GM12873 (cell line): ENCODE measurements around the gene NFIA.

Experiments used
- TF ChIP-seq, protein P1 (sequence below): IDR thresholded peaks from 2 replicates; pipeline ENCODE4 v1.5.1; 2012; ENCODE audit warnings: low read depth, mild to moderate bottlenecking, moderate library complexity, low read length, control low read depth; ENCODE audit not compliant: insufficient read depth; ENCODE audit errors: missing control alignments

NFIA gene

DNA sequence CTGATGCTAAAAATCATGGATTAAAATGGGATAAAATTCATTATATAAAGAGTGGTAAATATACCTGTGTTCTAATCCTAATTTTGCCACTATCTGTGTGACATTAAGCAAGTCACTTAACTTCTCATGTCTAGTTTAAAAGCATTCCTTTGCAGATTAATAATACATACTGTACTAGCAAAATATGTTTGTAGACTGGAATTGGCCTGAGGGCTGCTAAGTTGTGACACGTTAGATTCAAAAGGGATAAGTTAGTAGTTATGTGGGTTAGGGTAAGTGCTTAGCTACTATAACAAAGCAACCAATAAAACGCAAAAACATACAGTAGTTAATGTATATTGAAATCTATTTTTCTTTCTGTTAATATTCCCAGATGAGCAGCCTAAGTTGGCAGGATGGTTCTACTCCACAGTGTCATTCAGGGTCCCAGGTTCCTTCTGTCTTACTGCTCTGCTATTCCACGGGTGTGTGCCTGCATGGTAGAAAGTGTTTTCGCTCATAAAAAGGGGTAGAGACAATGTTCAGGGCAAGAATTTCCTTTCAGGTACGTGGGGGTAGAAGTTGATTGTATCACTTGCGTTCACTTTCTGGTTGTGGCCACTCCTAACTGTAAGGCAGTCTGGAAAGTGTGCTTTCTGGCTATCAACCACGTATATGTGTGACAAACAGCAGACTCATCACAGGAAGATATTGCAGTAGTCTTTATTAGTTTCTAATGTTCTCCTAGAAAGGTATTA lies 239.8 kb downstream of the NFIA start:
- TF ChIP-seq, protein P1, sequence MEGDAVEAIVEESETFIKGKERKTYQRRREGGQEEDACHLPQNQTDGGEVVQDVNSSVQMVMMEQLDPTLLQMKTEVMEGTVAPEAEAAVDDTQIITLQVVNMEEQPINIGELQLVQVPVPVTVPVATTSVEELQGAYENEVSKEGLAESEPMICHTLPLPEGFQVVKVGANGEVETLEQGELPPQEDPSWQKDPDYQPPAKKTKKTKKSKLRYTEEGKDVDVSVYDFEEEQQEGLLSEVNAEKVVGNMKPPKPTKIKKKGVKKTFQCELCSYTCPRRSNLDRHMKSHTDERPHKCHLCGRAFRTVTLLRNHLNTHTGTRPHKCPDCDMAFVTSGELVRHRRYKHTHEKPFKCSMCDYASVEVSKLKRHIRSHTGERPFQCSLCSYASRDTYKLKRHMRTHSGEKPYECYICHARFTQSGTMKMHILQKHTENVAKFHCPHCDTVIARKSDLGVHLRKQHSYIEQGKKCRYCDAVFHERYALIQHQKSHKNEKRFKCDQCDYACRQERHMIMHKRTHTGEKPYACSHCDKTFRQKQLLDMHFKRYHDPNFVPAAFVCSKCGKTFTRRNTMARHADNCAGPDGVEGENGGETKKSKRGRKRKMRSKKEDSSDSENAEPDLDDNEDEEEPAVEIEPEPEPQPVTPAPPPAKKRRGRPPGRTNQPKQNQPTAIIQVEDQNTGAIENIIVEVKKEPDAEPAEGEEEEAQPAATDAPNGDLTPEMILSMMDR = no peak

DNA sequence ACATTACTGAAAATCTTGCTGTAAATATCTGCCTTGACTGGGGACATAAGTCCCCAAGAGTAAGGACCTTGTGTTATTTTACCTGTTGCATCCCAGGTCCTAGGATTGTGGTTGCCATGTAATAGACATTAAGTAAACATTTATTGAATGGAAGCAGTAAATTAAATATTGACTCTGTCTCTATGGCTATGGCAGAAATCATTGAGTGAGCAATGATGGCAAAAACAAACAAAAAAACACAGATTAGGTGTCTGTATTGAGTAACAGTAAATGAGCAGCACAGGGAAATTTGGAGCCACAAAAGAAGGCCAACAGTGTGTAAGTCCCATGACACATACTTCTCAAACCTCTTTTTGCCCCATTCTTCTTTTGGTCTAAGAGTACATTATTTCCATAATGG lies 240.4 kb downstream of the NFIA start:
- TF ChIP-seq, protein P1 = no peak

DNA sequence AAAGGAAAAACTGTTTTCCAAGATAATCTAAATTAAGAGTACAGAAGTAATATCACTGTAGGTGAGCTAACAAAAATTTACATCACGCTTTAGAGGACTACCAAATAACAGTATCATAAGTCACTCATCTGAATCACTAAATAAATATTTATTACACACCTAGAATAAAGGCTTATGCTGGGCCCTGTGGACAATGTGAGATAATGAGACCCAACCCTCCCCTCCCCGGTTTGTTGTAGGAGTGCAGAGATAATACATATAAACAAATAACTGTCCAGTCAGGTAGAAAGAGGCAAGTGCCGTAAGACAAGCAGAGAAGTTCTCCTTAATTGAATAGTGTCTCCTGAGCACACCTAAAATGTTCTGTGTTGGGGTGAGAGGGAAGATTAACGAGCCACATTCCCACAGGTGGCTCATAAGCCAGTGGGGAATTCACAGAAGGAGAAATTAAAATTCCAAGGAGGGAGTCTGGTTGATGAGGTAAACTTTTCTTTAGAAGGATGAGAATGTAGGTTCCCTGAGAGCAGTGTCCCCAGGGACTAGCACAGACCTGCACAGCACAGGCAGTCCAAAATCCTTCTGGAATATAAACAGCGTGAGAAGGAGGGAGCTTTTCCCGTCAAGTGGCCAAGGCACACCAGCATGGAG lies 241.4 kb downstream of the NFIA start:
- TF ChIP-seq, protein P1 = no peak

DNA sequence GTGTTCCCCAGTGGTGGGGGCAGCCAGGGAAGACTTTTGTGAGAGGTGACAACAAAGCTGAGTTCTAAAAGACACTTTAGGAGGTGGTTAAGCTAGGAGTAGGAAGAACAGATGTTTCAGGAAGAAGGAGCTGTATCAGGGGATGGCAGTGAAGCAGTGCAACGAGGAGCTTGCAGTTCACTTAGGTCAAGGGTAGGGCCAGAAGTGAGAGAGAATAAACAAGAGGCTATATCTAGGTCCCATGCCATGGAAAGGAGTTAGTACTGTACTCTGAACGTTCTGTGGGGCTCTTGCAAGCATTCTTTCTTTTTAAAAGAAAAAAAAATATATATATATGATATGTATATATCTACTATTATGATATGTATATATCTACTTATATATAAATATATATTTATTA lies 244.4 kb downstream of the NFIA start:
- TF ChIP-seq, protein P1 = no peak

DNA sequence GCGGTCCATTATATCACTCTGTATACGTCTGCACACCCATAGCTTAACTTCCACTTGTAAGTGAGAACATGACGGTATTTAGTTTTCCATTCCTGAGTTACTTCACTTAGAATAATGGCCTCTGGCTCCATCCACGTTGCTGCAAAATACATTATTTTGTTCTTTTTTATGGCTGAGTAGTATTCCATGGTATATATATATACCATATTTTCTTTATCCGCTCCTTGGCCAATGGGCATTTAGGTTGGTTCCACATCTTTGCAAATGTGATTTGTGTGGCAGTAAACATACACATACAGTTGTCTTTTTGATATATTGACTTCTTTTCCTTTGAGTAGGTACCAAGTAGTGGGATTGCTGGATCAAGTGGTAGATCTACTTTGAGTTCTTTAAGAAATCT lies 245.1 kb downstream of the NFIA start:
- TF ChIP-seq, protein P1 = no peak

DNA sequence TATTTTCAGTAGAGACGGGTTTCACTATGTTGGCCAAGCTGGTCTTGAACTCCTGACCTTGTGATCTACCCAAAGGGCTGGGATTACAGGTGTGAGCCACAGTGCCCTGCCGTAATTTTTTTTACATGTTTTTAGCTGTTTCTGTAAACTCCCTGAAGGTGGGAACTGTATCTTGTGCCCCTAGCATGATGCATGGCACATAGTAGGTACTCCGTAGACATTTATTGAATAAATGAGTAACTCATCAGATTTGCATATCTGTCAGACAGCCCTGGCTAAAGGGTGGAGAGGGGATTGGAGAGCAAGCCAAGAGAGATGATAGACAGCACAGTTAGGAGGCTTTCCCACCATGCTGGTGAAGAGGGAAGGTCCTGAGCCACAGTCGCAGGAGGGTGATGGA lies 247.2 kb downstream of the NFIA start:
- TF ChIP-seq, protein P1 = no peak

DNA sequence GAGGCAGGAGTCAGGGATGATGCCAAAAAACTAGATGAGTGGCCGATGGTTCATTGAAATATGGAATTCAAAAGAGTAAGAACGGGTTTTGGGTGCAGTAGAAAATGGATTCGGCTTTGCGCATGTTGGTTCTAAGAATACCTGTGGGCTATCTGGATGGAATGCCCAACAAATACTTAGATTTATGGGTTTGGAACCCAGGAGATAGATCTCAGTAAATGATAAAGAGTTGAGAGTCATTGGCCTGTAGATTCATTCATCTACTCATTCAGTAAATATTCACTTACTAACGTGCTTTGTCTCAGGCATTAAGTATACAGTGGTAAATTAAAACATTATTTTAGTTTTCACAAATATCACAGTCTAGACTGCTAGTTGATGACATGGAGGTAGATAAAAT lies 247.7 kb downstream of the NFIA start:
- TF ChIP-seq, protein P1 = no peak
